BJ (cell line): ENCODE measurements around the gene PRG2. TPM values are rescaled to one million over a fixed set of nuclear protein-coding genes. Genes with fewer than 3 reads are reported as not detected.

ENCODE experiments used
- CTCF ChIA-PET: fragments of 350-600 bp; formaldehyde crosslinking; extraction: SDS; loops from one replicate; lab custom pipeline; 2021; ENCODE audit warnings: antibody characterized with exemption, inconsistent platforms; lab: Yijun Ruan, JAX
- POLR2A ChIA-PET: fragments of 300-600 bp; sonication (Branson Sonifier 250); formaldehyde crosslinking; extraction: SDS; loops from one replicate; lab custom pipeline; 2021; ENCODE audit warnings: antibody characterized with exemption; lab: Charles Lee
- DNase-seq: peaks from one replicate; pipeline ENCODE4 v3.0.0-alpha.2; 2011; ENCODE audit warnings: low read depth
- H3K27me3 ChIP-seq: 2 replicates; pipeline ENCODE4 v1.6.0; 2011; ENCODE audit warnings: low read length; ENCODE audit not compliant: control insufficient read depth, insufficient read depth
- H3K36me3 ChIP-seq: 2 replicates; pipeline ENCODE4 v1.5.1; 2011; ENCODE audit warnings: low read length; ENCODE audit not compliant: control insufficient read depth, insufficient read depth
- H3K4me3 ChIP-seq: 2 replicates; pipeline ENCODE4 v1.5.1; 2011; ENCODE audit warnings: low read depth, mild to moderate bottlenecking, control low read depth, low read length
- polyA plus RNA-seq: library from polyadenylated mRNA; depleted of rRNA; stranded (reverse); fragments of >200 nt; gene quantifications from 2 replicates; pipeline ENCODE4 v1.2.3, GENCODE V29; 2011
- TF ChIP-seq, protein P1 (sequence below): IDR thresholded peaks from 2 replicates; pipeline ENCODE4 v1.5.1; 2011; ENCODE audit warnings: low read depth, mild to moderate bottlenecking, control low read depth, inconsistent platforms, low read length, moderate library complexity; ENCODE audit not compliant: insufficient read depth

The PRG2 gene
- polyA plus RNA-seq, 1 experiment = not detected

DNA sequence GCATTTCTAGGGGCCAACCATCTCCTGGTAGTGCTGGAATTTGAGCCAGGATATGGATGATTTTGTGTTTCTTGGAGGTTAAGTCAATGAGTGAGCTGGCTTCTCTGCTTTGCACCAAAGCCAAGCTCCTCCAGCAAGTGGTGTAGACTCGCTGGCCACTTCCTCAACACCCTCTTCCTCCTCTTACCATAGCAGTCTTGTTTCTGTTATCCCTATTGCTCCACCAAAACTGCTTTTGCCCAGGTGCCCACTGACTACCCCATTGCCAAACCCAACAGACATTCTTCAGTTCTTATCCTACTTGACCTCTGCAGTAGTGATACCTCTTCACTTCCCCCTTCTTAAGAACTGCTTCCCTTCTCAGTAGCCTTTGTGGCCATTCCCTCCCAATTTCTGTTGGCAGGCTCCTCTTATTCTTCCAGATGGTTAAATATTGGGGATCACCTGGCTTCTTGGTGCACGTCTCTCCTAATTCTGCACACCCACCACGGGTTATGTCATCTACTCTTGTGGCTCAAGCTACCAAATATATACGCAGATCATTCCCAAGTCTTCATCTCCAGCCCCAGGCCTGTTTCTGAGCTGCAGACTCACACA is 7.0 kb upstream of the PRG2 start:
- TF ChIP-seq, protein P1, sequence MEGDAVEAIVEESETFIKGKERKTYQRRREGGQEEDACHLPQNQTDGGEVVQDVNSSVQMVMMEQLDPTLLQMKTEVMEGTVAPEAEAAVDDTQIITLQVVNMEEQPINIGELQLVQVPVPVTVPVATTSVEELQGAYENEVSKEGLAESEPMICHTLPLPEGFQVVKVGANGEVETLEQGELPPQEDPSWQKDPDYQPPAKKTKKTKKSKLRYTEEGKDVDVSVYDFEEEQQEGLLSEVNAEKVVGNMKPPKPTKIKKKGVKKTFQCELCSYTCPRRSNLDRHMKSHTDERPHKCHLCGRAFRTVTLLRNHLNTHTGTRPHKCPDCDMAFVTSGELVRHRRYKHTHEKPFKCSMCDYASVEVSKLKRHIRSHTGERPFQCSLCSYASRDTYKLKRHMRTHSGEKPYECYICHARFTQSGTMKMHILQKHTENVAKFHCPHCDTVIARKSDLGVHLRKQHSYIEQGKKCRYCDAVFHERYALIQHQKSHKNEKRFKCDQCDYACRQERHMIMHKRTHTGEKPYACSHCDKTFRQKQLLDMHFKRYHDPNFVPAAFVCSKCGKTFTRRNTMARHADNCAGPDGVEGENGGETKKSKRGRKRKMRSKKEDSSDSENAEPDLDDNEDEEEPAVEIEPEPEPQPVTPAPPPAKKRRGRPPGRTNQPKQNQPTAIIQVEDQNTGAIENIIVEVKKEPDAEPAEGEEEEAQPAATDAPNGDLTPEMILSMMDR = no peak
- no peaks in the 10 kb centered on the region for H3K36me3 ChIP-seq
- no peak overlapping the region for H3K4me3 ChIP-seq
- peaks cover 5% of the 10 kb centered on the region for H3K27me3 ChIP-seq
- POLR2A ChIA-PET = no interaction called here
- CTCF ChIA-PET = interaction anchor here (0.5 kb wide), 1 partner anchor 1156 kb away, joined by 3 read pairs; no protein-coding TSS in a partner anchor
- no peak for DNase-seq

DNA sequence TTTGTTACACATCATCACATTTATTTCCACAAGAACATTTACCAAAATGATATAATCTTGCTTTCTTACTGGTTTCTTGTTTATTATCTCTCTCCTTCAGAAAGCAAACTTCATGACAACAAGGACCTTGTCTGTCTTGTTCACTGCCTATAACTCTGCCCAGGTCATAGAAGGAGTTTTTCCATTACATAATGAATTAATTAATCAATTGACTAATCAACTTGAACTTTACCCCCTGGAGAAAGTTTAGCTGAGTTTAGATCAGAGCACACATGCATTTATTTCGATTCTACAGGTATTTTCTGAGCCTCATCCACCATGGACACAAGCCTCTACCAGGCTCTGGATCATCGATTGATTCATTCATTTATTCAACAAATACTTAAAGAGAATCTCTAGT is 6.3 kb upstream of the PRG2 start:
- Histone ChIP-seq H3K4me3 (no peak overlapping the region), H3K27me3 (peaks cover 5% of the 10 kb centered on the region), H3K36me3 (no peaks in the 10 kb centered on the region)
- CTCF ChIA-PET = no interaction called here
- TF ChIP-seq, protein P1 = no peak
- no peak for DNase-seq
- POLR2A ChIA-PET = no interaction called here

DNA sequence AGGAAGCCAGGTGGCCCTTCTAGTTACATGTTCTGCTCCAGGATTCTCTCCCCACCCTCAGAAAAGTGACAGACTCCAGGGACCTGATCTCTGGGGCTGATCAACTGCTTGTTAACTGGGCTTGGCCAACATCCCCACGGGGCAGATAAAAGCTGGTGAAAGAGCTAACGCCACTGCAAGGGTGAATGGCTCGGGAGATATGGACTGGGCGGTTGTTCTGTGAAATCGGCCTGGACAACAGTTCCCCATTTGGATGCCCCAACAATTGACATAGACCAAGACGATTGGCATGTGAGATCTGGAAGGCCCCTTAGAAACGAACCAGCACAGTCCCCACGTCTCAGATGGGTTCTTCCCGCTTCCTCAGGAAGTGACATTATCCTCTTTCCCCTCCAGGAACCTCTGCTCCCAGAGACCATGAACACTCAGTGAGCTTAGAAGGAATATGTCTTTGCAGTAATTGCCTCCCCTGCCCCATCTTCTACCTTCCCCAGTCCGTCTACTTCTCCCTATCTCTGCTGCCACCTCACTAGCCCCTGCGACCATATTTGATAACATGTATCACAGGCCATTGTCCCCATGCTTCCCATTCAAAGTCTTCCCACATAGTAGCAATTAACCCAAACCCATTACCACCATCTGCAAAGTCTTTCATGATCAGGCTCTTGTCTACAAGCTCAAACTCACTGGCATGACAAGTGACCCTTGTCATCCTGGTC is 5.6 kb upstream of the PRG2 start:
- CTCF ChIA-PET = interaction anchor here (0.8 kb wide), 1 partner anchor 62 kb away, joined by 4 read pairs; no protein-coding TSS in a partner anchor
- POLR2A ChIA-PET = no interaction called here
- TF ChIP-seq, protein P1 = no peak
- H3K36me3 ChIP-seq = no peaks in the 10 kb centered on the region
- peaks cover 5% of the 10 kb centered on the region for H3K27me3 ChIP-seq
- H3K4me3 ChIP-seq = no peak overlapping the region
- DNase-seq = no peak

DNA sequence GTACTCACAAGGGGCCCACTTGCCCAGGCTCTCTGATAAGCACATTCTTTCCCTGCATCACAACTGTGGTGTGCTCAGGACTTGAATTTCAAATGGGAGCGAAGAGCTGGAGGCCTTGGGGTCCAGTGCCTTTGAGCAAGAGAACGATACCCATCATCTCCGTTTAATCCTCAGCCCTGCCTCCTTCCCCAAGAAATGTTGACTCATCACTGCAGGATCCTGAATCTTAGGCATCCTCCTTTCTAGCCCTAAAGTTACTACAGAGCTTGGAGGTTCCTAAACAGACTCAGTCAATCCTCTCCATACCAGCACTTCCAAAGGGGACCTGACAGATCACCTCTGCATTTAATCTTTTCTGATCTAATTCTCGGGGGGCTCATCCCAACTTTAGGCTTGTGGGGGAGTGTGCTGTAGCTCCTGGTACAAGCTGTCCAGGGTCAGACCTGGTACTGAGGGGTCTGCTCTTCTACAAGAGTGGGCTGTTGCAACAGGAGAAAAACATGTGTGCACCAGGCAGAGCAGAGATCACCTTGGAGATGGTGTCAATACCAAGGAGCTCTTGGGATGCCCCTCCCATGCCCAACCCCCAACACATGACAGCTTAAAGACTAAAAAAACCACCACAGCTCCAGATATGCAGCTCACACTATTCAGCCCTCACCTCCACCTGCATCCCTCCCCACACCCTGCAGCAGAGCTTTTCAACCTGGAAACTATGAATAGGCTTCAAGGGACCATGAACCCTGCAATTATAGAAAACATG is 3.9 kb upstream of the PRG2 start:
- DNase-seq = no peak
- Histone ChIP-seq H3K4me3 (no peak overlapping the region), H3K36me3 (no peaks in the 10 kb centered on the region), H3K27me3 (peaks cover 13% of the 10 kb centered on the region)
- TF ChIP-seq, protein P1 = no peak
- ChIA-PET CTCF (no interaction called here), POLR2A (no interaction called here)

DNA sequence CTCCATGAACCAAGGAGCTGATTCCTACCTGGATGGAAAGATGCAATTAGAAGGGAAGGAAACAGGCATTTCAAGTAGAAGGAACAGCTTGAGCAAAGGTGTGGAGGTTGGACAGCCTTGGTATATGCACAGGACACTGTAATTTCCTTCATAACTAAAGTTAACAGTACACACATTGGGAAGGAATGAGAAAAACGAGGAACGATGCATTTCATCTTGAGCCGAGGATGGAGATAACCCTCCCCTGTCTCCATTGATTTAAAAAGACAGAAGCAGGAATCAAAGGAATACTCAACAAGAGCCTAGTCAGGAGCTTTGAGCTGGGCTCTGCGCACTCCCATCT is 2.3 kb upstream of the PRG2 start:
- Histone ChIP-seq H3K36me3 (no peaks in the 10 kb centered on the region), H3K4me3 (no peak overlapping the region), H3K27me3 (peaks cover 14% of the 10 kb centered on the region)
- ChIA-PET POLR2A (no interaction called here), CTCF (interaction anchor here (1.0 kb wide), 1 partner anchor 20 kb away, joined by 3 read pairs; no protein-coding TSS in a partner anchor)
- no peak for DNase-seq
- TF ChIP-seq, protein P1 = no peak
